Fibroblast of peridontal ligament (primary cell): ENCODE measurements around the gene TP53TG3.
"Not testable (repeated sequence)": the region's sequence is repeated elsewhere in the genome, so short reads cannot be mapped to it uniquely, and the experiment has no call there.

ENCODE experiments used
- DNase-seq: peaks from one replicate; pipeline ENCODE4 v3.0.0-alpha.2; 2010; ENCODE audit errors: extremely low read depth

TP53TG3 gene, protein sequence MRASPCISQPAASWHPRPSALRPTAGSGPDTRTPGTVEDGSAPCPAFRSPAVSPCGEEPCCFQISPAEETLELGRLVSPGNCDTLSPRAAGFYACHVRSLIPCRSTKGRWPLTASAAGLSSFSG

DNA sequence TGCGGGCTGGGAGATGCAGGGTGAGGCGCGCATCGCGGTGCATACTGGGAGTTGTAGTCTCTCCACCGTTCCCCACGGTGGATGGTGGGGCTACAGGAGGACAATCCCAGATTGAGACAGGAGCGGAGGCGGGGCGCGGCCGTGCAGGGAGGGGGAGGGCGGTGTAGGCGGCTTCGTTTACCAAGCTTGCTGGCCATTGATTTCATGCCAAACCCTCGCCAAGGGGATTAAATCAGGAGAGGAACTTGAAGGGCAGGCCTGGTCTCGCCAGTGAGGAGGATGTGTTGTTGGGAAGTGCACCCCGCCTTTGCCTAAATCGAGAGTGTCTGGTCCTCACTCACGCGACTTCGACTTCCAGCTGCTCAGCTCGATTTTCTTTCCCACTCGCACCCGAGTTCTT is at the start of gene TP53TG3:
Gene TP53TG3 (minus strand): TSS at position 101 of the 400 bp plus-strand sequence. CDS start 68 bp downstream, at position 33.
- not testable (repeated sequence) for DNase-seq

DNA sequence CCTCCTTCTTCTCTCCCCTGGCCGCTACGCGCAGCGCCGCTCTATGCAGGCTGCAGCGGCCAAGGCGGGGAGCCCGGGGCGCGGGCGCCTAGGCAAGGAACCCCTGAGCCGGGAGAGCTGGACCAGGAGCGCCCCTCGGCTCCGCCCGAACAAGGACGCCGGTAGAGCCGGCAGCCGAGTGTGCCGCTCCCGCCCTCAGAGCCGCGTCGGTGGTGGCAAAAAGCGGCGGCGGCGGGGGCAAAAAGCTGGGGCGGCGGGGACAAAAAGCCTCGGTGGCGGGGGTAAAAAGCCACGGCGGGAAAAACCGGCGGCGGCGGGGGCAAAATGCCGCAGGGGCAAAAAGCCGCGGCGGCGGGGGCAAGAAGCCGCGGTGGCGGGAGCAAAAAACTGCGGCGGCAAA is 25.1 kb downstream of the TP53TG3 start:
- not testable (repeated sequence) for DNase-seq

DNA sequence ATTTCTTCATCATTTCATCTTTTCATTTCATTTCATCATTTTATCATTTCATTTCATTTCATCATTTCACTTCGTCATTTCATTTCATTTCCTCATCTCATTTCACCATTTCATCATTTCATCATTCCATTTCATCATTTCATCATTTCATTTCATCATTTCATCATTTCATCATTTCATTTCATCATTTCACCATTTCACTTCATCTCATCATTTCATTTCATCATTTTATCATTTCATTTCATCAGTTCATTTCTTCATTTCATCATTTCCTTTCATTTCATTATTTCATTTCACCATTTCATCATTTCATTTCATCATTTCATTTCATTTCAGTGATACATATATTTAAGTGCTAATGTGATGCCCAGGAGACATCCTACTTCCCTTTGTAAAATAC is 28.4 kb downstream of the TP53TG3 start:
- not testable (repeated sequence) for DNase-seq

DNA sequence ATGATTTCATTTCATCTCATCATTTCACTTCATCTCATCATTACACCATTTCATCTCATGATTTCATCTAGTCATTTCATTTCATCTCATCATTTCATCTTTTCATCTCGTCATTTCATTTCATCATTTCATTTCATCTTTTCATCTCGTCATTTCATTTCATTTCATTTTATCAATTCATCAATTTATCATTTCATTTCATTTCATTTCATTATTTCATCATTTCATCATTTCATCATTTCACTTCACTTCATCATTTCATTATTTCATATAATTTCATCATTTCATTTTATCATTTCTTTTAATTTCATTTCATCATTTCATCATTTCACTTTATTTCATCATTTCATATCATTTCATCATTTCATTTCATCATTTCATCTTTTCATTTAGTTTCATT is 29.2 kb downstream of the TP53TG3 start:
- not testable (repeated sequence) for DNase-seq

DNA sequence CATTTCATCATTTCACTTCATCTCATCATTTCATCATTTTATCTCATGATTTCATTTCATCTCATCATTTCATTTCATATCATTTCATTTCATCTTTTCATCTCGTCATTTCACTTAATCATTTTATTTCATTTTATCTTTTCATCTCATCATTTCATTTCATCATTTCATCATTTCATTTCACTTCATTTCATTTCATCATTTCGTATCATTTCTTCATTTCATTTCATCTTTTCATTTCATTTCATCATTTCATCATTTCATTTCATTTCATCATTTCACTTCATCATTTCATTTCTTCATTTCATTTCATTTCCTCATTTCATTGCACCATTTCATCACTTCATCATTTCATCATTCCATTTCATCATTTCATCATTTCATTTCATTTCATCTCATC is 29.8 kb downstream of the TP53TG3 start:
- DNase-seq: not testable (repeated sequence)

DNA sequence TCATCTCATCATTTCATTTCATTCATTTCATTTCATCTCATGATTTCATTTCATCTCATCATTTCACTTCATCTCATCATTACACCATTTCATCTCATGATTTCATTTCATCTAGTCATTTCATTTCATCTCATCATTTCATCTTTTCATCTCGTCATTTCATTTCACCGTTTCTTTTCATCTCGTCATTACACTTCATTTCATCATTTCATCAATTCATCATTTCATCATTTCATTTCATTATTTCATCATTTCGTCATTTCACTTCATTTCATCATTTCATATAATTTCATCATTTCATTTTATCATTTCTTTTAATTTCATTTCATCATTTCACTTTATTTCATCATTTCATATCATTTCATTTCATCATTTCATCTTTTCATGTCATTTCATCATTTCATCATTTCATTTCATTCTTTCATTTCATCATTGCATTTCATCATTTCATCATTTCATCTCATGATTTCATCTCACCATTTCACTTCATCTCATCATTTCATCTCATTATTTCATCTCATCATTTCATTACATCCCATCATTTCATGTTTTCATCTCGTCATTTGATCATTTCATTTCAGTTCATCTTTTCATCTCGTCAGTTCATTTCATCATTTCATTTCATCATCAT is 30.6 kb downstream of the TP53TG3 start:
- DNase-seq: not testable (repeated sequence)

DNA sequence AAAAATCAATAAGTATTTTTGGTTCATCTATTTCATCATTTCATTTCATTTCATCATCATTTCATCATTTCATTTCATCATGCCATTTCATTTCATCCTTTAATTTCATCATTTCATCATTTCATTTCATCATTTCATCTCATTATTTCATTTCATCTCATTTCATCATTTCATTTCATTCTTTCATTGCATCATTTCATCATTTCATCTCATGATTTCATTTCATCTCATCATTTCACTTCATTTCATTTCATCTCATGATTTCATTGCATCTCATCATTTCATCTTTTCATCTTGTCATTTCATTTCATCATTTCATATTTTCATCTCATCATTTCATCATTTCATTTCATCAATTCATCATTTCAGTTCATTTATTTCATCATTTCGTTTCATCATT is 31.2 kb downstream of the TP53TG3 start:
- not testable (repeated sequence) for DNase-seq

DNA sequence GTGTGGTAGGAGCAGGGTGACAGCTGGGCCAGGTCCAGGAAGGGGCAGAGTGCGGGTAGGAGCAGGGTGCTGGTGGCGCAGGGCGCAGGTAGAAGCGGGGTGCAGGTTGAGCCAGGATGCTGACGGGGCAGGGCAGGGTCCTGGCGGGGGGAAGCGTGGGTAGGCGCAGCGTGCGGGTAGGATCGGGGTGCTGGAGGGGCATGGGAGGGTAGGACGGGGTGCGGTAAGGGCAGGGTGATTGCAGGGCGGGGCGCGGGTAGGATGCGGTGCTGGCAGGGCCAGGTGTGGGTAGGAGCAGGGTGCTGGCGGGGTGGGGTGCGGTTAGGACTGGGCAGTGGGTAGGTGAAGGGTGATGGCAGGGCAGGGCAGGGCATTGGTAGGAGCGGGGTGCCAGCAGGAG is 38.4 kb downstream of the TP53TG3 start:
- not testable (repeated sequence) for DNase-seq

DNA sequence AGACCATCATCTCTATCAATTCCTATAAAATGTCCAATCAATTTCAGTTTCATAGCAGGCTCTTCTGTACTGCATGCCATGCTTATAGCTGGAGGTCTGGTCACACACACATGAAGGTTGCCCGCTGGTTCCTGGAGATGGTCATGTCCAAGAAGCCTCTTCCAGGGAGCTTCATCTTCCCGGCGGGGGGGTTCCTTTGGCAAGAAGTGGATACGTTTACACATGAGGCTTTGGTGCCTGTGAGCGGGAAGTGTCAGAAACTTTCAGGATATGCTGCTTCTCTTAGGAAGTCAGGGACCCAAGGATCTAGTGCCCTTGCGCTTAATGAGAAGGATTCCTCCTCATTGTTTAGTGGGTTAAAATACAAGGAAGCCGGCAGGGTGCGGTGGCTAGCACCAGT is 43.9 kb downstream of the TP53TG3 start:
- not testable (repeated sequence) for DNase-seq
